GM21786 (cell line): Measurements from ENCODE around the gene AFF3.

Source experiments
- ATAC-seq: cut with Tn5 transposase; IDR thresholded peaks from one replicate; pipeline ENCODE4 v1.9.1; 2021; ENCODE audit not compliant: unreplicated experiment

Gene AFF3

GRCh38 chr2:99621774-99622173, 520.6 kb downstream of the AFF3 start:
- no peak for ATAC-seq

- no peak for ATAC-seq
These were observed 521.3 kb downstream of the AFF3 start for GRCh38 chr2:99621106-99621505.

- ATAC-seq, result no peak
These were observed 523.2 kb downstream of the AFF3 start for GRCh38 chr2:99619151-99619550.

GRCh38 chr2:99618579-99619097, 523.8 kb downstream of the AFF3 start:
- no peak for ATAC-seq

GRCh38 chr2:99617811-99618210, 524.6 kb downstream of the AFF3 start:
- ATAC-seq, result no peak

GRCh38 chr2:99615247-99615771, 527.1 kb downstream of the AFF3 start:
- ATAC-seq, result no peak

- no peak for ATAC-seq
These were observed 528.4 kb downstream of the AFF3 start for GRCh38 chr2:99613980-99614379.

- ATAC-seq, result no peak
These were observed 530.6 kb downstream of the AFF3 start for GRCh38 chr2:99611786-99612185.

GRCh38 chr2:99611034-99611433, 531.4 kb downstream of the AFF3 start:
- no peak for ATAC-seq

- ATAC-seq, result no peak
These were observed 532.5 kb downstream of the AFF3 start for GRCh38 chr2:99609851-99610381.

- no peak for ATAC-seq
These were observed 533.5 kb downstream of the AFF3 start for GRCh38 chr2:99608861-99609260.

GRCh38 chr2:99607861-99608491, 534.4 kb downstream of the AFF3 start:
- ATAC-seq, result no peak

GRCh38 chr2:99607454-99607853, 534.9 kb downstream of the AFF3 start:
- no peak for ATAC-seq

- ATAC-seq, result no peak
These were observed 537.4 kb downstream of the AFF3 start for GRCh38 chr2:99605036-99605435.

GRCh38 chr2:99602476-99602875, 539.9 kb downstream of the AFF3 start:
- no peak for ATAC-seq

- ATAC-seq, result no peak
These were observed 541.3 kb downstream of the AFF3 start for GRCh38 chr2:99600981-99601651.

- ATAC-seq, result no peak
These were observed 543.9 kb downstream of the AFF3 start for GRCh38 chr2:99598441-99598840.

- no peak for ATAC-seq
These were observed 544.8 kb downstream of the AFF3 start for GRCh38 chr2:99597616-99598015.

GRCh38 chr2:99595373-99595772, 547.0 kb downstream of the AFF3 start:
- no peak for ATAC-seq

- ATAC-seq, result no peak
These were observed 548.5 kb downstream of the AFF3 start for GRCh38 chr2:99593692-99594427.

GRCh38 chr2:99576775-99577174, 565.6 kb downstream of the AFF3 start:
- no peak for ATAC-seq
